ENCODE measurements around the gene TCF12. TPM values are rescaled to one million over a fixed set of nuclear protein-coding genes. Genes with fewer than 3 reads are reported as not detected.
A peak's percentile ranks its signal among the peaks of the same experiment; 100 is the strongest.

TCF12 gene
- total and polyA plus RNA-seq, 2 of the 8 experiments (the other 6 are each of a cell fraction or from before 2014, with no cell fraction given): 85.8 to 101 TPM

DNA sequence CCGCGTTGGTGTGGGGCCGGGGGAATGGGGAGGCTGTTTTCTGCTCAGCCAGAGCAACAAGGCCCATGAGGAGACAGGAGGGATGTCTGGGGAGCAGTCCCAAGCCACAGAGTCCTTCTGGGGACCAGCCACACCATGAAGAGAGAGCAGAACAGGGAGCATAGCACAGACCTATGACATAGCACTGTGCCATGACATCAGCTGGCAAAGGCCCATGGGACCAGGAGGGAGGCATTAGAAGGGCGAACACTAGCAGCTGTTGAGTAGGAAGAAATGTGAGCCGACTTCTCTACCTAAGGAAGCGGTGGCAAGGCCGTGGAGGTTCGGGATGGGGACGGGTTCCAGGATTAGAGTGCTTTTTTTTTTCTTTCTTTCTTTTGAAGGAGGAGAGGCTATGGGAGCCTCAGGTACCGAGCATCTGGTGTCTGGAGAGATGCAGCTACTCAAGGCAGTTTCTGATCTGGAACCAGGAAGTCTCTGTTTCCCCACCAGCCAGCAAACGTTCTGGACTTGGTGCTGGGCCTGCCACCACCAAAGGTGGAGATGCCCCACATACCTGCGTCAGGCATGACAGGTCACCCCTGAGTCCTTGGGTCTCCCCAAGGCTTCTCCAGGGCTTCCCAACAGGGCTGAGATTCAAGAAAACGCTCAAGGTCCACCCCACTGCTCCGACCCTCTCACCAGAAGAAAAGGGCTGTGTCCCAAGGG, 380.6 kb downstream of the TCF12 start:
- H2AFZ ChIP-seq (ENCODE audit: low read length): no peak overlapping the region
- H3K9me3 ChIP-seq (ENCODE audit: insufficient read depth in 2 of 2, low read depth in 1 of 2, low read length in 1 of 2): no peaks in the 10 kb centered on the region
- no peak overlapping the region for H3K23ac ChIP-seq (ENCODE audit: insufficient read length)
- no peak overlapping the region for H4K5ac ChIP-seq (ENCODE audit: insufficient read length, low read depth, low read length)
- no peak overlapping the region for H2BK20ac ChIP-seq (ENCODE audit: low read length)
- H3K4me2 ChIP-seq (ENCODE audit: insufficient read depth in 1 of 2, low read depth in 2 of 2, low read length in 2 of 2): no peak overlapping the region
- H3K79me1 ChIP-seq (ENCODE audit: low read depth, low read length): no peaks in the 10 kb centered on the region
- no peaks in the 10 kb centered on the region for H4K20me1 ChIP-seq (replicated peaks in 1 of 2; ENCODE audit: control insufficient read depth in 1 of 2, insufficient read depth in 2 of 2, low read length in 2 of 2)
- peak overlapping the region; percentile 97; the same call in 1 of the 2 replicates for H2BK15ac ChIP-seq (ENCODE audit: low read length)
- H3K14ac ChIP-seq (ENCODE audit: insufficient read length): no peak overlapping the region
- no peaks in the 10 kb centered on the region for H3K36me3 ChIP-seq (ENCODE audit: control insufficient read depth in 2 of 4, insufficient read depth in 4 of 4, low read length in 3 of 4)
- H3K4me1 ChIP-seq (replicated peaks in 1 of 4; ENCODE audit: control insufficient read depth in 3 of 4, insufficient read depth in 4 of 4, low read length in 3 of 4): peaks cover 5 to 11% (median 6%) of the 10 kb centered on the region in 4 experiments
- H3K79me2 ChIP-seq (ENCODE audit: control insufficient read depth in 1 of 2, insufficient read depth in 2 of 2, low read length in 2 of 2): no peaks in the 10 kb centered on the region
- no peak overlapping the region for H3K18ac ChIP-seq (ENCODE audit: extremely low read depth, low read length)
- no peak overlapping the region; the same call in 1 of the 2 replicates for H3K27ac ChIP-seq (ENCODE audit: low read depth, low read length)
- TF ChIP-seq SIRT6 (IDR thresholded peaks at IDR 0.05; ENCODE audit: low read length): no peak
- TF ChIP-seq POLR2A (IDR thresholded peaks at IDR 0.05; ENCODE audit: control extremely low read depth in 1 of 2, low read depth in 2 of 2, low read length in 2 of 2): no peak
- TF ChIP-seq POLR2AphosphoS5 (IDR thresholded peaks at IDR 0.05; ENCODE audit: low read depth, low read length): no peak
- no peak for TF ChIP-seq CHD2 (IDR thresholded peaks at IDR 0.05; ENCODE audit: low read length)
- no peak for TF ChIP-seq SUZ12 (IDR thresholded peaks at IDR 0.05; ENCODE audit: low read length)
- TF ChIP-seq SIN3A (conservative IDR thresholded peaks at IDR 0.05 in 1 of 2, IDR thresholded peaks at IDR 0.05 in 1 of 2; ENCODE audit: low read depth in 1 of 2, low read length in 2 of 2): no peak
- no peak for TF ChIP-seq ATF2 (IDR thresholded peaks at IDR 0.05; ENCODE audit: low read length)
- CTCF ChIA-PET (ENCODE audit: partially characterized antibody): no interaction called here
- POLR2A ChIA-PET (ENCODE audit: partially characterized antibody): no interaction called here
- H2BK12ac ChIP-seq (ENCODE audit: low read depth, low read length): no peak overlapping the region; the same call in 1 of the 2 replicates
- H3K4me3 ChIP-seq (ENCODE audit: extremely low read depth in 1 of 4, insufficient read depth in 2 of 4, low read depth in 3 of 4, low read length in 4 of 4): no peak overlapping the region
- no peaks in the 10 kb centered on the region for H3K27me3 ChIP-seq (replicated peaks in 1 of 4; ENCODE audit: control insufficient read depth in 3 of 4, extremely low read depth in 1 of 4, insufficient read depth in 3 of 4, low read length in 3 of 4)
- FAIRE-seq (no peak), DNase-seq (ENCODE audit: low read depth in 1 of 2, low spot score in 2 of 2) (peak in 1 of 2 experiments; percentile 36)
- WGBS, 2 experiments (ENCODE audit: extremely low coverage in 1 of 2, insufficient coverage in 1 of 2, insufficient read length in 1 of 2, insufficient replicate concordance in 2 of 2, low coverage in 1 of 2, low lambda C conversion rate in 2 of 2, missing lambda C conversion rate in 1 of 2): 96% methylated on average over 12 of the region's 14 CpGs; no CpG with 5 or more reads in 1 of the 2 experiments
- no peak overlapping the region for H3K9ac ChIP-seq (replicated peaks in 1 of 4; ENCODE audit: extremely low read depth in 1 of 4, low read depth in 3 of 4, low read length in 3 of 4)
- no peak overlapping the region for H3K4ac ChIP-seq (replicated peaks; ENCODE audit: insufficient read length, low read depth, low read length)
- H4K8ac ChIP-seq (ENCODE audit: extremely low read depth, insufficient read depth, low read length): no peak overlapping the region
- no peak overlapping the region for H3K56ac ChIP-seq (replicated peaks; ENCODE audit: insufficient read length, low read depth, low read length)
- H2BK5ac ChIP-seq (ENCODE audit: low read depth, low read length): no peak overlapping the region
- no peak overlapping the region for H2BK120ac ChIP-seq (replicated peaks; ENCODE audit: low read depth, low read length)
- H4K91ac ChIP-seq (replicated peaks; ENCODE audit: insufficient read length, low read length): no peak overlapping the region
- H2AK5ac ChIP-seq (ENCODE audit: low read depth, low read length): peak overlapping the region; percentile 87; the same call in 1 of the 2 replicates
- no peaks in the 10 kb centered on the region for H3K23me2 ChIP-seq (ENCODE audit: low read depth, low read length)
